HTR-8/SVneo (cell line): ENCODE results near the gene CST7.

Experiments used
- DNase-seq: peaks from one replicate; pipeline ENCODE4 v3.0.0; 2011; ENCODE audit warnings: low spot score, mixed read lengths; ENCODE audit not compliant: insufficient read length
- FAIRE-seq: peaks from 2 replicates; lab custom pipeline; 2011; peaks lifted over from hg19 to GRCh38; lab: Jason Lieb, UNC

The CST7 gene

DNA sequence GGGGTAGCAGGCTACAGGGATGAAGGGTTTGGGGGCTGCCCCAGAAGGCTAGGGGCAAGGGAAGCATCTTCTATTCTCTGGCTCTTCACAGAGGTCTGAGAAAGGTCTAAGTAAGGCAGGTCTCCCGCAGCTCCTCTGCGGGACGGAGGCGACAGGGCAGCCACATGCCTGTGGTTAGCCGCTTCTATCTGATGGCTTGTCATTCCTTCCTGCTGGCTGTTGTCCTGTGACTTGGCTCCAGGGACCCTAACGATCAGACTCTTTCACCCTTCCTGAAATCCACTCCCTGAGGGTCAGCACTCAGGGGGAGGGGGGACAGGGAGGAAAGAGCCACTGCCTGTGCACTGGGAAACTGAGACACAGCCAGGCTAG is 673 bp downstream of the CST7 start:
- FAIRE-seq (no peak), DNase-seq (no peak)

DNA sequence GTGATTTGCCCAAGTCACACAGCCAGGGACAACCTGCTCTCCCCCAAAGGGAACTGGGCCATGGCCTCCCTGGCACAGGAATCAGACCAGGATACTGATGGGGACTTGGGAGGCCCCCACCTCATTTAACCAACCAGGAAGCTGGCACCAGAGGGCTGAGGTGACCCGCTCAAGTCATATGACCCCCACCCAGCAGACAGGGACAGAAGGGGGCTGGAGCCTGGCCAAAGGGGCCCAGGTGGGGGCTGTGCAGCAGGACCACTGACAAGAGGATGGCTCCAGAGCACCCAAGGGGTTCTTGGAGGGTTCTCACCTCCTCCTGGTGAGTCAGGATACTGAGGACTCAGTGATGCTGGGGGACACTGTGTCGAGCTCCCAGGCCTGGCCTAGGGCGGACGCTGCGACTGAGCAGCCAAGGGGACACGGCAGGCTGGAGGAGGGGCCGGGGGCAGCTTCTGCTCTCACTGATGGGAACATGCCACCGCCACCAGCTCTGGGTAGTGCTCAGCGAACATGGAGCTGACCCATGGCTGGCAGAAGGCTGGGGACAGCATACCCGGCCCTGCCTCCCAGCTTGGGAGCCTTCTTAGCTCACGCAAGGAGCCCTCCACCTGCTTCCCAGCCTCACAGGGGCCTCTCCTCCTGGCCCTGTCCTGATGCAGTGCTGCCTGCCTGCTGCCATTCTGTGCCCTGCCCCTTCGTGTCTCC is 1.2 kb downstream of the CST7 start:
- DNase-seq (no peak), FAIRE-seq (no peak)

- FAIRE-seq (no peak), DNase-seq (no peak)
Measured at GRCh38 chr20:24950836-24951525, 1.9 kb downstream of the CST7 start.

GRCh38 chr20:24951536-24952083 is 2.5 kb downstream of the CST7 start:
- DNase-seq (no peak), FAIRE-seq (no peak)

DNA sequence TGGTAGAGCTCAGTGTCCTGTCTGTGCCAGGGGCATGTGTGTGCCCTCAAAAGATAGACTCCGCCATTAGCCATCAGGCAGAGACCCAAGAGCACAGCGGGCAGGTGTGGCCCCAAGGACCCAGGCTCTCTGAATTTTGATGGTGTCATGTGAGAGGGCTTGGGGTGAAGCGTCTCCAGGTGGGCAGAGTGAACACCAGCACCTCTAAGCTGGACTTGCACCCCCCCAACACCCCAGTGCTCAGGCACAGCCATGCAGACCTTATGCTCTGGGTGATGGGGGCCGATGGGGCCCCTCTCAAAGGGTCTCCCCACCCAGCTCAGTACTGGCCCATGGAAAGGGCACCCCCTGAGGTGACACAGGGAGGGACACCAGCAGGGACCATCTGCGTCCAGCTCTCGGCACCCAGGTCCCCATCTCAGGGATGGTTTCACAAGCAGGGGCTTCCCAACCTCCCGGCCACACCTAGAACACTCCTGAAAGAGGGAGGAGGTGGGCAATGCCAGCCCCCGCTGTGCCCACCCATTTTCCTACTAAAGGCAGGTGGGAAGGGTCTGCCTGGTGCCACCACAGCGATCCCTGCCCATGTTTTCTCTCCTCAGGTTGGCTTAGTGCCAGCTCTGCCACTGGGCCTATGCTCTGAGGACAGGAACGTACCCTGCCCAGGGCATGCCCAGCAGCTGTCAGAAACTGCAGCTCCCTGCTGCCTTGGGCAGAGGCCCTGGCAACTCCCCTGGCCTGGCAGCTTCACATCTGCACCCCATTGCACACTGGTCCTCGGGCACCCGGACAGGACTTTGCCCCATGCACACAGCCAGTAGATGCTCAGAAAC is 3.5 kb downstream of the CST7 start:
- no peak for FAIRE-seq
- DNase-seq = no peak

DNA sequence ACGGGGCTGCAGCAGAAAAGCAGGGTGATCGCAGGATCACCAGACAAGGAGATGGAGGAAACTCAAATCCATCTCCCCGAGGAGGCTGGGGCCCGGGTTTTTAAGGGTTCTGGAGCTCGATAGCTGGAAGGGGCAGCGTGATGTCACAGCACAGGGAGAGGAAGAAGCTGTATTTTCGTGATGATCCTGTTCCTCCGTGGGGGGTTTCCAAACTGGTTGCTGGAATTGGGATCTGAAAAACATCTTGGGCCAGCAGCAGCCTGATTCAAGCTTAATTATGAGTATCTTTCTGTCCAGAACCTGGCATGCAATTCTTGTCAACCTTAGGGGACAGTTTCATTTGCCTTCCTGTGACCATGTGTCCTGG is 4.1 kb downstream of the CST7 start:
- DNase-seq (no peak), FAIRE-seq (no peak)

DNA sequence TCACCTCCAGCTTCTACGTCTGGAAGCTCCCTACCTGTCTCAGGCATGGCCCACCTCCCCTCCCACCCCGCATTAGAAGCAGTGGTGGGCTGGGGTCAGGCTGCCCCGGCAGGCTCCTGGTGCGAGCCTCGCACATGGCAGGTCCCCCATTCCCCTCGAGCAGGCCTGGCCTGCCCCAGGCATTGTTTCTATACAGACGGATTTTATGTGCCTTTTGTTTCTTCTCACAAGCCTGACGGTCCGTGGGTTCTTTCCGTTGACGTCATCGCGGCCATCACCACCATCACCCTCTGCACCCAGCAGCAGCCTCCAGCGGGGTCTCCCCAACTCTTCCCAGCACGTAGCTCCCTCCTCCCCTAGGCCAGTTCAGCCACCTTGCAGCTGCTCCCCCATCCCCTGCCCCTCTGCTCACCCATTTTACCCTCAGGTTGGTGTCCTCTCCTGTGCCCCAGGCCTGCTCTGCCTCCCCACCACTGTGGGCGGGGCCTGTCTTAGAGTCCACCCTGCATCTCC is 4.6 kb downstream of the CST7 start:
- FAIRE-seq (no peak), DNase-seq (no peak)

GRCh38 chr20:24954151-24954550 is 5.1 kb downstream of the CST7 start:
- DNase-seq = no peak
- no peak for FAIRE-seq

- DNase-seq = no peak
- FAIRE-seq = no peak
Measured at GRCh38 chr20:24954566-24954965, 5.5 kb downstream of the CST7 start.

DNA sequence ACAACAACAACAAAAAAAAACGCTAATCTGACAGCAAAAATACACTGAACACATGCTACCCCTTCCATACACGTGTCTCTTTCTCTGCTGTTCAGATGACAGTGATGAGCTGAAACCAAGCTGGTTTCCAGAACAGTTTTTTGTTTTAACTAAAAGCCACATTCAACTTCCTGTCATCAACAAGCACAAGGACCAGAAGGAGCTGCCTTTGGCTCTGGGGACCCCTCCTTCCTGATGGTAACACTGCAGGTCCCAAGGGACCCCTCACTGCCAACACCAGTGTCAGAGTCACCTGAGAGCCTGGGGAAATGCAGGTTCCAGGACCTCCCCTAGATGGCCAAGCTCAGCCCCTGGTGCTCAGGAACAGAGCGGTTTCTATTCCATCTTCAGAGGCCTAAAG is 6.0 kb downstream of the CST7 start:
- DNase-seq (no peak), FAIRE-seq (no peak)

DNA sequence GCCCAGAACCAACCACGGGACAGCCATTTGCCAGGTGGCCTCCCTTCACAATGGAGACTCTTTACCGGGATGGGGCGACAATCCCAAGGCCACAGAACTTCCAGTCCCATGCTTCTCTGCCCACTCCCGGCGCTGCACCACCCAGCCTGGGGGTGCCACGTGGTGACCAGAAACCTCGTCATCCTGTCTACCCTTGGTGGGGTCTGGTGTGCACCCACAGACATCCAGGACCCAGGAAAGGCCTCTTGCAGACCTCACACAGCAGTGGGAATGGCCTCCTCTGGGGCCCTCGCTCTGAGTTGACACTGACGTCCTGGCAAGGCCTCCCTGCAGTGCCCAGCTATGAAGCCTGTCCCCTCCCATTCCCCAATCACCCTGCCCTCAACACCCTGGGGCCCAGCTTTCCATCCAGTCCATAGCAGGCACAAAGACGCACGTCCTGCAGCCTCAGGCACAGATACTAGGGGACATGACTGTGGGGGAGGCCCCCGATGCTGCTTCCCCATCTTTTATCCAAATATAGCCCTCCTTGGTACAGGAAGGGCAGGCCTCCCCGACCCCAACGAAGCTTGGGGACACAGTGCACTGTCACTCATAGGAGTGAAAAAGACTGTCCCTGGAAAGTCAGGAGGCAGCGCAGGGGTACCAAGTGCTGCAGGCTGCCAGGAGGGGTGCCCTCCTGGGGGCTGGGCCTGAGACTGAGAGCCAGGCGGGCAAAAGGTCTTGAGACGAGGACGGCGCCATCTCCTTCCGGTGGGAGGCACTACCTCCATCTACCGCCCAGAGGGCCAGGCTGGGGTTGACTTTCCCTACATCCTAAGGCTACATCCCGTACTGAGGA is 7.2 kb downstream of the CST7 start:
- FAIRE-seq (no peak), DNase-seq (no peak)

DNA sequence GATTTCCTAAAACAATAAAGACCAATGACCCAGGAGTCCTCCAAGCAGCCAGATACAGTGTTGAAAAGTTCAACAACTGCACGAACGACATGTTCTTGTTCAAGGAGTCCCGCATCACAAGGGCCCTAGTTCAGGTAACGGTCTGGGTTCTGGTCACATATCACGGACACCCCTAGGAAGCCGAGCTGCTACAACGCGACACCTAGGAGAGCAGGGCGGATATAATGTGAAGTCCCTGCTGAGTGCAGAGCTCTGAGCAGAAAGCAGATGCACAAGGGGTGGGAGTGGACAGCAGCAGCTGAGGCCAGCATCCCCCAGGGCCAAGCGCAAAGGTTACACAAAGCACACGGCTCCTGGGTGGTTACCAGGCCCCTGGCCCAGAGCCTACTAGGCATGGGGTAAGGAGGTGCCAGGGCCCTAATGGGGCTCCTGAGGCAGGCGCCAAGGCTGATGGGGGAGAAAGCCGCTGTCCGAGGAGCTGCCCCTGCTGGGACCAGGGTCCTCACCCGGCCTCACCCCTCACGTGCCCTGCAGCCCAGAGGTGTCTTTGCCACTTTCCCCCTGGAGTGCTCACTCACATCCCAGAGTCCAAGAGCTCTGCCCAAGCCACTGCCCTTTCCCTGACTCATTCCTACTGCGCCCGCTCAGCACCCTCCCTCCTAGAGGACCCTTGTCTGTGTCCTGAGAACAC is 8.4 kb downstream of the CST7 start:
- FAIRE-seq (no peak), DNase-seq (no peak)

DNA sequence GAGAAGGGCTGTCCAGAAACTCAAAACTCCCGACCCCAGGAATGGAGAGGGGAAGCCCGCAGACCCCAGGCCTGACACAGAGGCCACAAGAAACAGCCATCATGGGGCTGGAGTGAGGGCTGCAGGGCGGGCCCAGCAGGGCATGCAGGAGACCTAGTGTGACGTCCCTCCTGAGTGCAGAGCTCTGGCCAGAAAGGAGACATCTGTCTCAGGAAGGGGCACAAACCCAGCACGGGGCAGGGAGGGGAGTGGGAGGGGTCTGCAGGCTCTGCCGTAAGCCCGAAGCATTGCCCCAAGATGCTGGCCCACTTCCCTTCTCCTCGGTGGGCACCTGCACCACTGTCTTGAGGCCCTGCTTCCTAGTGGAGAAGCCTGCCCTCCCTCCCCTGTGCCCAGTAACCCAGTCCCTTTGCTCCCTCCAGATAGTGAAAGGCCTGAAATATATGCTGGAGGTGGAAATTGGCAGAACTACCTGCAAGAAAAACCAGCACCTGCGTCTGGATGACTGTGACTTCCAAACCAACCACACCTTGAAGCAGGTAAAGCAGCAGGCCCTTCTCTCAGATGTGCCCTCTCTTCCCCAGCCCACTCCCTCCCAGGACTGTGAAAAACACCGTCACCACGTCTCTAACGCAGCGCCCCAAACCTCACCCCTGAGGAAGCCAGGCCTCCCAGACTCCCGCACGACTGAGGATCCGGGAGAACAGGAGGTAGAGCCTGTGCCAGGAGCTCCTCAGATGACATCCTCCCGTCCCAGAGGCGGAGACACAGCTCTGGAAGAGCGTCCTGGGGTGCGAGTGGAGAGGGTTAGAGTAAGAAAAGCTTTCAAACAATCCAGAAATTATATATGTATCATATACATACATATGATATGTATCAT is 9.7 kb downstream of the CST7 start:
- DNase-seq (no peak), FAIRE-seq (no peak)

DNA sequence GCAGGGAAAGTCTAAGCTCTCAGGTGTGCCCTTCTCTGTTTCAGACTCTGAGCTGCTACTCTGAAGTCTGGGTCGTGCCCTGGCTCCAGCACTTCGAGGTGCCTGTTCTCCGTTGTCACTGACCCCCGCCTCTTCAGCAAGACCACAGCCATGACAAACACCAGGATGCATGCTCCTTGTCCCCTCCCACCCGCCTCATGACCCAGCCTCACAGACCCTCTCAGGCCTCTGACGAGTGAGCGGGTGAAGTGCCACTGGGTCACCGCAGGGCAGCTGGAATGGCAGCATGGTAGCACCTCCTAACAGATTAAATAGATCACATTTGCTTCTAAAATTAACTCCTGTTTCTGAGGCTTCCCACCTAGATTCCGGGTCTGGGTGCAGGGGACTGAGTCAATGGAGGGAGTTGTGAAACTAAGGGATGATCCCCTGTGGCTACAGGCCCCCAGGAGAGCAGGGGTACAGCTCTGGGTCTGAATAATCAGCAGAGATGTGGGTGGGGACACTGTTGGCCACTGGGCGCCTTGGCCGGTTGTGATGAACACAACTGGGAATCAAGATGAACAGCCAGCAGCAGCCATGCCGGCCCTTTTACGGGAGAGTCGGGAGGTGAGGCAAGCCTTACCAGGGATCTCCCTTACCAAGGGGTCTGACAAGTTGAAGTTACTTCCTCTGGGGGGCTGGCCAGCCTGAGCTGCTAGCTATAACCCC is 10.7 kb downstream of the CST7 start:
- DNase-seq (no peak), FAIRE-seq (no peak)

DNA sequence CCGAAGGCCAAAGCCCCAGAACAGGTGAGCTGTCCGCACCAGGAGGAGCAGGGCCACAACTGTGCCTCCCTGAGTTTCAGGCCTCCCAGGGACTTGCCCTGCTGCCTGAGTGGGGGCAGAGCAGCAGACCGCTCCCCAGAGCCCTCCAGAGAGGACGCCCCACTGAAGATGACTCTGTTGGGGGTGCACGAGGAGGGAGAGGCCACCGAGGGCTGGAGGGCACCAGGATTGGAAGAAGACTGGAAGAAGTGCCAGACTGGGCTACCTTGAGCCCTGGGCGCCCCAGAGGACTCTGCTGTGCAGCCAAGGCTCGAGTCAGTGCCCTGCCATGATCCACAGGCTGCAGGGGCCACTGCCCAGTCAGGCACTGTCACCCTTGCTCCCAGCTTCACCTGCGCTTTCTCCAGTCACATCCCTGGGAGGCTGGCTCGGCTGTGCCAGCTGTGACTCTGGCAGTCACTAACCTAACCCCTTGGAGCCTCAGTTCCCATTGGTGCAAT is 11.3 kb downstream of the CST7 start:
- DNase-seq = no peak
- no peak for FAIRE-seq

DNA sequence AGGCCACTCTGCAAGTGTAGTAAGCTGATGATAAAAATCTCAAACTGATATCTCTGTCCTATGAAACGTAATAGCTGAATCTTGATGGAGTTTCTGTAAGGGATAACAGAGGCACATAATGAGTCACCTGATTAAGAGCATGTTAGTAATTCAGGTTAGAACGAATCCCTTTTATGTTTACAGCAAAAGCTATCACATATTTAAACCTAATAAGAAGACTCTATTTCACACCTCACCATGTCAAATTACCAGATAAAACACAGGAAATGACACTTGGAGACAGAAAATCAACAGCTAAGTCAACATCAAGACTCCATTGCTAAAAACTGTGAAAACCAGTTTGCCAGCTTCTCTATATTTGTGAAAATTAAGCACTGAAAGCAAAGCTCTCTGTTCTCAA is 11.8 kb downstream of the CST7 start:
- no peak for DNase-seq
- FAIRE-seq = no peak

- FAIRE-seq = no peak
- DNase-seq = no peak
Measured at GRCh38 chr20:24961384-24962181, 12.5 kb downstream of the CST7 start.
